Activated CD4-positive, alpha-beta T cell treated with anti-CD3 and anti-CD28 coated beads, Interleukin-2, amount 10 ng/mL, durations not matched to agents 24 days and 14 days (primary cell): Measurements from ENCODE around the gene RPL18A. TPM values are rescaled to one million over a fixed set of nuclear protein-coding genes. Genes with fewer than 3 reads are reported as not detected.

ENCODE experiments used
- DNase-seq: peaks from one replicate; pipeline ENCODE4 v3.0.0; 2022
- H3K27ac Mint-ChIP-seq: one replicate; pipeline ENCODE4 v1.8.0; 2022; ENCODE audit warnings: mild to moderate bottlenecking, mixed read lengths
- H3K27me3 Mint-ChIP-seq: one replicate; pipeline ENCODE4 v1.8.0; 2022; ENCODE audit warnings: mixed read lengths
- H3K36me3 Mint-ChIP-seq: one replicate; pipeline ENCODE4 v1.8.0; 2022; ENCODE audit warnings: low read depth, mild to moderate bottlenecking, mixed read lengths
- H3K4me1 Mint-ChIP-seq: one replicate; pipeline ENCODE4 v1.8.0; 2021; ENCODE audit warnings: mixed read lengths
- H3K4me3 Mint-ChIP-seq: one replicate; pipeline ENCODE4 v1.8.0; 2022; ENCODE audit warnings: mild to moderate bottlenecking, moderate library complexity, mixed read lengths
- H3K9me3 Mint-ChIP-seq: one replicate; pipeline ENCODE4 v1.8.0; 2021; ENCODE audit warnings: mixed read lengths
- intact Hi-C: fragments of 100-400 bp; cut with micrococcal nuclease; formaldehyde crosslinking; loops from one replicate; pipeline ENCODE4 v1.15.1; 2023
- total RNA-seq: library from RNA; stranded (reverse); gene quantifications from 2 replicates; pipeline ENCODE4 v1.2.3, GENCODE V29; 2022

Gene RPL18A
- total RNA-seq, 1 donor from 2014 or later: 2,718 TPM

DNA sequence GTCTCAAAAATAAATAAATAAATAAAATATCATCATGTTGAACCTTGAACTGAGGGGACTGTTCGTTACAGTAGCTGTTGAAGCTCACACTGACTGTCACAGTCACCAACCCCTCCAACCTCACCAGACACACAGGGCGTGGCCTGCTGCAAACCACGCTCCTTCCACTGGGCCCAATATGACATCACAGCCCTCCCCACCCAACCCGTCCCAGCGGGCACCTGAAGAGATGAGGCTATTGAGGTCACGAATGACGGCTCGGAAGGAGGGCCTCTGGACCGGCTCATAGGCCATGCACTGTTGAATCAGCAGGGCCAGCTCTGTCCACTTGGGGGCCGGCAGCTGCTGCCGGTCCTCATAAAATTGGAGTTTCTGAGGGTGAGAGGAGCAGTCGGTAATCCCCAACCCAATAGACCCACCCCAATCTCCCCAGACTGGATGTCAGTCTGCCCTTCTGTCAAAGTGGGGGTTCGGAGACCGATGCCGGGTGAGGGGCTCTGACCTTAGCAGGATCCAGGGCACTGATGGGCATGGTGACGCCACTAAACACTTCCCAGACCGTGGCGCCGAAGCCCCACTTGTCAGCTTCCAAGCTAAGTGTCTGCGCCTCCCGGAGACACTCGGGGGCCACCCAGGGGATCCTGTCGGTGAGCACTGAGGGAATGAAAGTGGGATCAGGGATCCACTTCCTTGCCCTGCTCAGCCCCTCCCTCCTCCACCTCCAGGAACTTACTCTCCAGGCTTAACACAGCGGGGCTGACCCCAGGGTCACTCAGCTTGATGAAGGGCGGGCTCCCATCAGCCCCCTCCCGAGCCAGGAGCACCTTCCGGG is 25.1 kb upstream of the RPL18A start:
- intact Hi-C loops: no loop called here
- DNase-seq: no peak
- Mint-ChIP-seq H3K9me3 (peaks cover 6% of the 10 kb centered on the region), H3K4me1 (peaks cover 18% of the 10 kb centered on the region), H3K27ac (no peak overlapping the region), H3K4me3 (no peak overlapping the region), H3K27me3 (no peaks in the 10 kb centered on the region), H3K36me3 (peaks cover 91% of the 10 kb centered on the region)

DNA sequence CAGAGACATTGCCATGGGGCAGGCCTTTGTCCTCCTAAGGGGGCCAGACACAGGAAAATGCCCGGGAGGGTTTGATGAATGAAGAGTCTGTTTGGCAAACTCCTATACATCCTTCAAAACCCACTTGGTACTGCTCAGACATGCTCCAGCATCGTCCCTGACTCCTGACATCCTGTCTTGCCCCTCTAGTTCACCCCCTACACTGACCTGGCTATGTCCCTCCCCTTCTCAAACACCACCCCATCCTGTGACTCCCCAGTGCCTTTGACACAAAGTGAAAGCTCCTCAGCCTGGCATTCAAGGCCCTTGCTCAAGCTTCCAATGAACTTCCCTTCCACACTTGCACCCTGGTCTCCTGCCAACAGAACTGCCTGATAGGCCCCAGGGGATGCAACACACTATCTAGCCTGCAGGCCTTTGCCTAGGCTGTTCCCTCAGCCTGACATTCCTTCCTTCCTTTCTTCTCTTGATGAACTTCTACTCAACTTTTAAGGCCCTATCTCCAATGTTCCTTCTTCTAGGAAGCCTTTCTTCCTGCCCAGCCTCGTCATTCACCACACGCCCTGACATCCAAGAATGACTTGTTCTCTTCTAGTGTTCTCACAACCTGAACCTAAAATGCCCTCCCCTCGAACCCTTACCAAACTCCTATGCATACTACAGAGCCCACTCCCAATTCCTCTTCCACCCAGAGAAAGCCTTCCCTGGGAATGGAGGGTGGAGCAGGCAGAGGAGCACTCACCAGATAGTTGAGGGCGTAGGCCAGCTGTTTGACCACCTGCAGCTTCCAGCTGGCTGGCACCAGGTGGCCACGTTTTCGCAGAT is 24.3 kb upstream of the RPL18A start:
- DNase-seq: no peak
- Mint-ChIP-seq H3K27me3 (no peaks in the 10 kb centered on the region), H3K9me3 (peaks cover 6% of the 10 kb centered on the region), H3K36me3 (peaks cover 91% of the 10 kb centered on the region), H3K4me1 (peaks cover 16% of the 10 kb centered on the region), H3K4me3 (no peak overlapping the region), H3K27ac (peak overlapping the region; percentile 54)
- intact Hi-C loops: no loop called here

DNA sequence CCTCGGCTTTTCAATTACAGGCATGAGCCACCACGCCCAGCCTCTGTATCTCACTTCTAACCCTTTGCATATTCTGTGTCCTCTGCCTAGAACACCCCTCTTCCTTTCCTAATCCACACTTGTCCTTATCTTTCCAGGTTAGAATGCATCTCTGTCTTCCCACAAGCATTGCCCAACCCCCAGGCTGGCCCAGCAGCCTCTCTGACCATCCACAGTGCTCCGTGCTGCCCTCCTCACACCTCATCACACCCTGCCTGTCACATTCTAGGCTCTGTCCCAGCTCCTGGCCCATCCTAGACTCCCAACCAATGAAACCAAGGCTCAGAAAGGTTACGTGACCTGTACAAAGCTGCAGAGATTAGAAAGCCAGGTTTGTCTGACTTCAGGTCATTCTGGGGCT is 23.2 kb upstream of the RPL18A start:
- H3K27ac Mint-ChIP-seq: peak overlapping the region; percentile 42

DNA sequence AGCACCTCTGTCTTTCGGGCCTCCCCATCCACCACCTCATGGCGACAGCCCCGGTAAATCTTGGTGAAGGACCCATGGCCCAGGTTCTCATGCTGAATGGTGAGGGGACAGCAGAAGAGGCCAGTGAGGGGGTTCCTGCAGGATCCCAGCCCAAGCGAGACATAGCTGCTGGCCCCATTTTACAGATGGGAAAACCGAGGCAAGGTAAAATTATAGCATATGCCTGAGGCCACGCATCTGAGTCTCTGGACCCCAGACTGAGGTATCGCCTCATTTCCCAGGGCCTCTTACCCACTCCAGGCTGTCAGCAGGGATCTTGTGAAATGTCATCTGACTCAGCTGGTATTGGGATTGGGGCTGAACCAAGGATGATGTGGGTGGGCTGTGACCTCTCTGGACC is 21.7 kb upstream of the RPL18A start:
- H3K4me1 Mint-ChIP-seq: peaks cover 15% of the 10 kb centered on the region
- no peak overlapping the region for H3K4me3 Mint-ChIP-seq
- no peaks in the 10 kb centered on the region for H3K27me3 Mint-ChIP-seq
- no peak overlapping the region for H3K27ac Mint-ChIP-seq
- DNase-seq: peak; percentile 53
- intact Hi-C loops: no loop called here
- H3K36me3 Mint-ChIP-seq: peaks cover 87% of the 10 kb centered on the region
- peaks cover 6% of the 10 kb centered on the region for H3K9me3 Mint-ChIP-seq

More for the DNA sequence above, 23.2 kb upstream of the RPL18A start:
- intact Hi-C loops: no loop called here
- no peak for DNase-seq
- H3K27me3 Mint-ChIP-seq: no peaks in the 10 kb centered on the region
- peaks cover 6% of the 10 kb centered on the region for H3K9me3 Mint-ChIP-seq
- H3K4me1 Mint-ChIP-seq: peaks cover 15% of the 10 kb centered on the region
- H3K4me3 Mint-ChIP-seq: no peak overlapping the region
- H3K36me3 Mint-ChIP-seq: peaks cover 89% of the 10 kb centered on the region

DNA sequence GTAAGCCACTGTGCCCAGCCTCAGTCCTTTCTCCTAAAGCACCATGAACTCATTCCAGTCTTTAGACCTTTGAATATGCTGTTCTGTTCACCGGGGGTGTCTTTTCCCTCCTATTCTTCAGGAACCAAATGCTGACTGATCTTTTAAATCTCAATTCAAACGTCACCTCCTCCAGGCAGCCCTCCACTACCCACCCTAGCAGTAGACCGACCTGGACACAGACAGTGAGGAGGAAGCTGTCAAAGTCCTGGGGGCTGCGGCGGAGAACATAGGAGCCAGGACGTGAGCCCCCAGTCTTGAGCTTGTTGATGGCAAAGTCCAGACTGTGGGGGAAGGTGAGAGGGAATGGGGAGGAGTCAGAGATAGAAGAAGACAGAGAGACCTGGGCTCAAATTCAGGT is 19.7 kb upstream of the RPL18A start:
- Mint-ChIP-seq H3K9me3 (peaks cover 6% of the 10 kb centered on the region), H3K4me1 (peaks cover 27% of the 10 kb centered on the region), H3K27ac (no peak overlapping the region), H3K4me3 (no peak overlapping the region), H3K36me3 (peaks cover 89% of the 10 kb centered on the region), H3K27me3 (no peaks in the 10 kb centered on the region)
- no peak for DNase-seq
- intact Hi-C loops: no loop called here

DNA sequence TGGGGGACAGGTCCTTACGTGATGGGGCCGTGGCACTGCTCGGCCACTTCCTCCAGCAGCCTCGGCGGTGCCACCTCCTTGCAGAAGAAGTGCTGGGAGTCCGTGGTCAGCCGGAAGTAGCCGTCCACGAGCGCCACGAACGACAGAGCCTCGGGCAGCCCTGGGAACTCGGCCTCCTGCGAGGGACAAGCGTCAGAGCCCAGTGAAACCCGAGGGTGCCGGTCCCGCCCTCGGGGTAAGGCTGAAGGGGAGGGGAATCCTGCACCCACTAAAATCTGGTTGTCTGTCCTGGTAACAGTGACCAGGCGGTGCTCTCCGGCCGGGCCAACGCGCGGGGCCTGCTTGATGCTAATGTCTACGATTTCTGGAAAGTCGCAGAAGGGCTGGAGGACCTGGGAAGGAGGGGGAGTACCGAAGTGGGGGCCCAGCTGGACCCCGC is 18.3 kb upstream of the RPL18A start:
- Mint-ChIP-seq H3K36me3 (peaks cover 87% of the 10 kb centered on the region), H3K4me3 (no peak overlapping the region), H3K27me3 (no peaks in the 10 kb centered on the region), H3K4me1 (peaks cover 29% of the 10 kb centered on the region), H3K27ac (no peak overlapping the region), H3K9me3 (no peaks in the 10 kb centered on the region)
- intact Hi-C loops: no loop called here
- DNase-seq: no peak

DNA sequence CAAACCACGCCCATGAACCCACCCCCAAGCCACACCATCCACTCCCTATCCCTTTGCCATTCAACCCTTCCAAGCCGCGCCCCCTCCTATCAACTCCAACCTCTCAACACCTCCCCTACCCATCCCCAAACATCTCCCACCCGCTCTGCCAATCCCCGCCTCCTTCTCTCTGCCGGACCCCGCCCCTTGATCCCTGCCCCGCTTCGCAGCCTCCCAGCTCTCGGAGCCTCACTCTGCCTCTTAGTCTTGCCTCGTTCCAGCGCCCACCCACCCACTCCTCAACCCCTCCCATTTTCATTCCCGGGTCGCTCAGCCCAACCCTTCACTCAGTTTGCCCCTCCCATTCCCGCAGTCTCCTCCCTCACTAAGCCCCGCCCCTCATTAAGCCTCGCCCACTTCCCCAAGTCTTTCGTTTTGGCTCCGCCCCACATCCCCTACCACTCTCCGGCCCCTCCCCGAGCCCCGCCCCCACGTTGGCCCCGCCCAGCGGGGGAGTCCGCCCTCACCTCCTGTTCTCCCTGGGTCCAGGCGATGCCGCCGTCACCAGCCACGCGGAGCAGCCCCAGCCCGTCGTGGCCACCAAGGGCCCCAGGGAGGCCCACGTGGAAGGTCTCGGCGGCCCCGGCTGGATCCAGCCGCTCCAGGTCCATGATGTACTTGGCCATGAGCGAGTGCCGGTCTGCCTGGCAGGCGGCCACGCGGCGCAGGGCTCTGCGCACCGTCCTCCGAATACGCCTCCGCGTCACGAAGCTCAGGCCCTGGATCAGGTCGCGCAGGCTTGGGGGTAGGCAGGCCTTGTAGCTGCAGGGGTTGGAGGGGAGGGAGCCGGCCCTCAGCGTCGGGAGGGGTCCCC is 17.7 kb upstream of the RPL18A start:
- Mint-ChIP-seq H3K9me3 (no peaks in the 10 kb centered on the region), H3K4me3 (no peak overlapping the region), H3K27me3 (no peaks in the 10 kb centered on the region), H3K4me1 (peaks cover 26% of the 10 kb centered on the region), H3K36me3 (peaks cover 83% of the 10 kb centered on the region), H3K27ac (no peak overlapping the region)
- intact Hi-C loops: no loop called here
- peak; percentile 87 for DNase-seq

DNA sequence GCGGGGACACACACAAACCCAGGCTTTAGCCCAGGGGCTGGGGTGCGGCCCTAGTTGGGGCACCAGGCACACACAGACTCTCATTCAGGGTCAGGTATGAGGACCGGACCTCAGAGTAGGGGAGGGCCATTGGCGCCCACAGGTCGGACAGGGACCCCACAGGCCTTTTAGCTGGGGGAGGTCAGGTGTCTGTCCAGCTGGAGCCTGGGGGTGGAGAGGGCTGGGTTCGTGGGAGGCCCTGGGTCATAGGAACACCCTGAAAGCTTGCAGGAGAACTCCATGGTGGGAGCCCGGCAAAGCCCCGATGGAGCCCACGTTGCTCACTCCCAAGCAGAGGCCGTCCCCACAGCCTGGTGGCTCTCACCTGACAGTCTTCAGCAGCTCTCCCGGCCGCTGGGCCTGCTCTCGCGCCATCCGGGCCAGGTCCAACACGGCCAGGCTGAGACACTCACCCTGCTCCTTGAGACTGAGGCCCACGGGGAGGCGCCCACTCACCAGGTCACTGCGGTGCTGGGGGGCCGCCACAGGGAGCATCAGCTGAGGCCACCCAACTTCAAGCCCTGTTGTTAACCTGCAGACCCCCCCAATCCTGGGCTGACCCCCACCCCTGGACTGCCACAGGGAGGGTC is 16.9 kb upstream of the RPL18A start:
- Mint-ChIP-seq H3K36me3 (peaks cover 80% of the 10 kb centered on the region), H3K4me1 (peaks cover 27% of the 10 kb centered on the region), H3K27ac (no peak overlapping the region), H3K4me3 (no peak overlapping the region), H3K27me3 (peaks cover under 1% of the 10 kb centered on the region), H3K9me3 (no peaks in the 10 kb centered on the region)
- no peak for DNase-seq
- intact Hi-C loops: no loop called here

DNA sequence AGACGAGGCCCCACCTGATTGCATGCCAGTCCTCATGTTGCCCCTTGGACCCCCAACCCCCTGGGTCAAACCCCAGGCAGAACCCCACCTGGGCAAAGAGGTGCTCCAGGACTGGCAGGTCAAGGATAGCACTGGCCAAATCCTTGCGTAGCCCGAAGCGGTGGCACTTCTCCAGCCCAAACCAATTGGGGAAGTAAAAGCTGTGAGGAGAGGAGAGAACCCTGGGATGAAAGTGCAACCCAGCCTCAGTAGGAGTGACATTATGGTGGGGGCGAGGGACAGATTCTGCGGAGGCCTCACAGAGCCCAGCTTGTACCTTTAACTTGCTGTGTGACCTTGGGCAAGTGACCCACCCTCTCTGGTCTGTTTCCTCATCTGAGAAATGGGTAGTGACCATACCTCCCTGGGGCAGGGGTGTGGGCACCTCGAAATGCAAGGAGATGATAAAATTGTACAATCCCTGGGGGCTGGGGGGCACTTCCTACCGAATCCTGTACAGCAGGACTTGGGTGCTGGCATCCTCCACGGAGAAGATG is 16.4 kb upstream of the RPL18A start:
- Mint-ChIP-seq H3K27me3 (peaks cover 1% of the 10 kb centered on the region), H3K9me3 (no peaks in the 10 kb centered on the region), H3K4me1 (peaks cover 30% of the 10 kb centered on the region), H3K36me3 (peaks cover 74% of the 10 kb centered on the region), H3K4me3 (peak overlapping the region; percentile 94), H3K27ac (peak overlapping the region; percentile 1)
- no peak for DNase-seq
- intact Hi-C loops: no loop called here

DNA sequence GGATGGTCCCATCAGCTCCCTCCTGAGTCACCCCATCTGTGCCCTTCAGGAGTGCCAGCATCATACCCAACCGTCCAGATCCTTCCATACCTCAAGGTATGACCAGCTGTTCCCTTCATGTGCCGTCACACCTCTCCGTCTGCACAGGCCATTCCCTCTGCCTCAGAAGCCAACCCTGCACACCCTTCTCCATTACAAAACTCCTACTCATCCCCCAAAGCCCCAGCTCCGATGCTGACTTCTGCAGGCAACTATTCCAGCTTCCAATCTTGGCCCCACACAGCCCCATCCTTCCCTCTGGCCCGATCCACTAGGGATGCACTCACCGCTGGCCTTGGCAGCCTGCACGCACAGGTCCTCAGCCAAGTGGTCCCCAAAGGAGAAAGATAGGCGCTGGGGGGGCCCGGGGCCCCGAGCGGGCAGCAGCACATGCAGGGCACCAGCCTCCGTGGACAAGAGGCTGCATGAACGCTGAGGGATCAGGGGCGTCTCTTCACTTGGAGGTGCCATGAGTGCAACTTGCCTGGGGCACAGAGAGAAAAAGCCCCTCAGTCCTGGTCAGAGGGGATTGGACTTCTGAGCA is 15.7 kb upstream of the RPL18A start:
- intact Hi-C loops: no loop called here
- no peak for DNase-seq
- Mint-ChIP-seq H3K9me3 (no peaks in the 10 kb centered on the region), H3K4me1 (peaks cover 36% of the 10 kb centered on the region), H3K27ac (peak overlapping the region; percentile 1), H3K36me3 (peaks cover 69% of the 10 kb centered on the region), H3K27me3 (peaks cover 1% of the 10 kb centered on the region), H3K4me3 (peak overlapping the region; percentile 94)

DNA sequence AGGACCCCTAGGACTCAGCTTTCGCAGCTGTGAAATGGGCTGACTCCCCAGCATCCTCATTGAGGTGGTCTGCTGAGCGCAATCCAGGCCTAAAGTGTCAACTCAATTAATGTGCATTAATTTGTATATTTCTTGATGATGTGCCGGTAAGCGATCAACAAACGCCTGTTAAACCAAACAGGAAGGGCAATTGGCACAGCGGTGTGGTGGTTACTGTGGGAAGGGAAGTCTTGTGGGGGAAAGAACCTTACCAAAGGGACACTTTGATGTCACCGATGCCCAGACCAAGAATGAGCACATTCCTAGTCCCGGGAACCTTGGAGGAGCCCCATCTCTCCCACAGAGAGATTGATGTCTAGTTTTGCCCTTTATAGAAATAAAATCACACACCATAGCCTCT is 13.6 kb upstream of the RPL18A start:
- peak overlapping the region; percentile 73 for H3K27ac Mint-ChIP-seq
- H3K4me1 Mint-ChIP-seq: peaks cover 52% of the 10 kb centered on the region
- H3K27me3 Mint-ChIP-seq: peaks cover 1% of the 10 kb centered on the region
- DNase-seq: peak; percentile 84
- no peaks in the 10 kb centered on the region for H3K9me3 Mint-ChIP-seq
- intact Hi-C loops: loop anchor here (5.0 kb wide), 1 partner anchor 241 kb away; the partner anchor contains the start of gene IL12RB1
- peaks cover 54% of the 10 kb centered on the region for H3K36me3 Mint-ChIP-seq
- H3K4me3 Mint-ChIP-seq: peak overlapping the region; percentile 94

DNA sequence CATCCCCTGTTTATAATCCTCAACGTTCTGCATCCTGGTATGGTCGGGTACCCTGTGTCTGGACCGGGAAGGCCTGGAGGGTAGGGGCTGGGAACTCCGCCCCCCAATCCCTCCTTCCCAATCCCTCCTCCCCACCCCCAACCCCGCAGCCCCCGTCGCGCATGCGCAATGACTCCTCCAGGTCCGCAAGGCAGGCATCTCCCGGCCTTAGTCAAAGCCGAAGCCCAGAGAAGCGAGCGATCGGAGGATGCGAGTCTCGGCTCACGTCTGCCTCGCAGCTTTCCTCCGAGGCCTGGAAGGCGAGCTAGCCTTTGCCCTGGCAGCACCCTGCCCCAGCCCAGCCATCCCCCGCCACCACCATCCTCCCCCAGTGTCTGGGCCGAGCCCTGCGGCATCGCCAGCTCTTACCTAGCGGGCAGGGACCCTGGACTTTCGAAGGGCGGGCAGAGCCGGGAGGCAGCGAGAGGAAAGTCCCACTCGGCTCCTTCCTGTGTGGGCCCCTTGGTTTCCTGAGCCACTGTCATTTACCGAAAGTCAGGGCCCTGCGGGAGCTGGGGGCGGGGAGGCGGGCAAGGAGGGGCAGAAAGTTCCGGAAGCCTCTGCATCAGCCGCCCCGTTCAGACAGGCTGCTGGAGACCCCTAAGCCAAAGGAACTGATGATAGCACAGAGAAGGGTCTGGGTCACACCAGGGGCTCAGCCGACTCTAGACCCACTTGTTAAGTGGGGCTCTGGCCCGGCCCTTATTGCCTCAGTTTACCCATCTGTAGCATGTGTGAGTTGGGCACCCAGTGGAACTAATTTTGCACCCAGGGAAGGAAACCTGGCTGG is 12.0 kb upstream of the RPL18A start, which contains the start of gene JAK3:
Gene JAK3 (minus strand): TSS at position 445 of the 829 bp plus-strand sequence. CDS start 3,565 bp downstream, outside the sequence.
- Mint-ChIP-seq H3K36me3 (peaks cover 41% of the 10 kb centered on the region), H3K27me3 (peaks cover 1% of the 10 kb centered on the region), H3K27ac (peak within 1 kb of the TSS; percentile 94), H3K9me3 (no peaks in the 10 kb centered on the region), H3K4me1 (peaks cover 59% of the 10 kb centered on the region), H3K4me3 (peak within 1 kb of the TSS; percentile 94)
- DNase-seq: peak; percentile 97
- intact Hi-C loops: loop anchor here (1.0 to 5.0 kb wide), 2 partner anchors 12 to 240 kb away; partner anchors contain the start of genes IL12RB1 and RPL18A
